Measurements from ENCODE around the gene CLDN9. TPM values are rescaled to one million over a fixed set of nuclear protein-coding genes. Genes with fewer than 3 reads are reported as not detected.

The CLDN9 gene
- total and polyA plus RNA-seq, 9 of the 15 experiments (the other 6 are each of a cell fraction or from before 2014, with no cell fraction given), result 0.12 to 0.44 (median 0.22) TPM; not detected in 4

- TF ChIP-seq BCLAF1 (IDR thresholded peaks at IDR 0.05; ENCODE audit: borderline replicate concordance in 1 of 2, control insufficient read depth in 1 of 2, low read depth in 2 of 2, low read length in 1 of 2) (0 out of 4 replicates have a peak, but pooled peaks of 1 of the 2 experiments have one; percentile 58), POLR2AphosphoS5 (IDR thresholded peaks at IDR 0.05; ENCODE audit: control insufficient read depth, insufficient read depth, low read depth, low read length) (peak; percentile 30; the same call in 1 of the 2 replicates), GATA2 (CRISPR knock-in tag; IDR thresholded peaks at IDR 0.05) (no peak), SRF (CRISPR knock-in tag; IDR thresholded peaks at IDR 0.05) (0 out of 4 replicates have a peak, but pooled peaks of 1 of the 2 experiments have one; percentile 26), BHLHE40 (IDR thresholded peaks at IDR 0.05; ENCODE audit: low read length) (peak; percentile 79), REST (IDR thresholded peaks at IDR 0.05; ENCODE audit: borderline replicate concordance) (peak; percentile 73), REST (CRISPR knock-in tag; IDR thresholded peaks at IDR 0.05; ENCODE audit: low read depth) (no peak; the same call in 1 of the 2 replicates), RAD21 (CRISPR knock-in tag; conservative IDR thresholded peaks at IDR 0.05 in 1 of 2, IDR thresholded peaks at IDR 0.05 in 1 of 2) (peak; percentile 66 to 72), ZC3H8 (IDR thresholded peaks at IDR 0.05) (no peak), ZNF511 (CRISPR knock-in tag; IDR thresholded peaks at IDR 0.05) (peak; percentile 31; the same call in 1 of the 2 replicates), EP400 (IDR thresholded peaks at IDR 0.05) (no peak), HMGN3 (IDR thresholded peaks at IDR 0.05; ENCODE audit: borderline replicate concordance, extremely low read depth, insufficient read length, low read depth, low read length) (peak; percentile 83)
Observed at GRCh38 chr16:3027983-3028715, 15.4 kb downstream of the CLDN9 start (continued).
